ENCODE results near the gene PSD4.

PSD4 gene

GRCh38 chr2:113167962-113168340 lies 5.8 kb upstream of the PSD4 start:
- DNase-seq (ENCODE audit: low spot score): no peak

GRCh38 chr2:113169002-113169530 lies 4.7 kb upstream of the PSD4 start:
- no peak for DNase-seq (ENCODE audit: low spot score)

- no peak for DNase-seq (ENCODE audit: low spot score)
Observed at GRCh38 chr2:113169586-113169985, 4.2 kb upstream of the PSD4 start.

DNA sequence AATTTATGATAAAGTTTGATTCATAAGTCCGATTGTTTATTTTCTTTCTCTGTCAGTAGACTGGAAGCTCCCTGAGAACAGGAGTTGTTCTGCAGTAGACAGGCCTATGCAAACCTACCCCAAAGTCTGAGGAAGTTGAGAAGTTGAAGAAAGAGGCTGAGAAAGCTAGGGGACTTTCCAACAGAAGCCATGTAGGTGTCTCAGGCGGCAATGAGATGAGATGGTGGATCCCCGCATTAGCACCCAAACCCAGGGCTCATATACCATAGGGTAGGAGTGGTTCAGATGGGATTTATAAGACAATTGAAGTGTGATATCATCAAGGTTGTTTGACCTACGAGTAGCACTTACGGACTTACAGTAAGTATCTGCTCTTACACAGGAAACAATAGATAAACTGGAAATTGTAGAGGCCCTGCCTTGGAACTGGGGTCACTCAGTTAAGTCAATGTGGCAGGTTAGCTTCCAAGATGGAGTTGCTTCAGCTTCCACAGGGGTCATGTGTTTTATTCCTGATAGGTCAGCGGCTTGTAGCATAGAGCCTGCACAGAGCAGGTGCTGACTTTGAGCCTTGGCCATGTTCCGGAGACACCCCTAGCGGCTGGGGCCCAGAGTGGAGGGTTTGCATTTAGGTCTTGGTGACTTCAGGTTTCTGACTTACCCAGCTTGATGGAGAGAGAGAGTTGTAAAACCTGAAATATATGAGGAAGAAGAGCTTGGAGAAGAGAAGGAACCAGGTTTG lies 2.3 kb upstream of the PSD4 start:
- DNase-seq (ENCODE audit: low spot score): no peak

DNA sequence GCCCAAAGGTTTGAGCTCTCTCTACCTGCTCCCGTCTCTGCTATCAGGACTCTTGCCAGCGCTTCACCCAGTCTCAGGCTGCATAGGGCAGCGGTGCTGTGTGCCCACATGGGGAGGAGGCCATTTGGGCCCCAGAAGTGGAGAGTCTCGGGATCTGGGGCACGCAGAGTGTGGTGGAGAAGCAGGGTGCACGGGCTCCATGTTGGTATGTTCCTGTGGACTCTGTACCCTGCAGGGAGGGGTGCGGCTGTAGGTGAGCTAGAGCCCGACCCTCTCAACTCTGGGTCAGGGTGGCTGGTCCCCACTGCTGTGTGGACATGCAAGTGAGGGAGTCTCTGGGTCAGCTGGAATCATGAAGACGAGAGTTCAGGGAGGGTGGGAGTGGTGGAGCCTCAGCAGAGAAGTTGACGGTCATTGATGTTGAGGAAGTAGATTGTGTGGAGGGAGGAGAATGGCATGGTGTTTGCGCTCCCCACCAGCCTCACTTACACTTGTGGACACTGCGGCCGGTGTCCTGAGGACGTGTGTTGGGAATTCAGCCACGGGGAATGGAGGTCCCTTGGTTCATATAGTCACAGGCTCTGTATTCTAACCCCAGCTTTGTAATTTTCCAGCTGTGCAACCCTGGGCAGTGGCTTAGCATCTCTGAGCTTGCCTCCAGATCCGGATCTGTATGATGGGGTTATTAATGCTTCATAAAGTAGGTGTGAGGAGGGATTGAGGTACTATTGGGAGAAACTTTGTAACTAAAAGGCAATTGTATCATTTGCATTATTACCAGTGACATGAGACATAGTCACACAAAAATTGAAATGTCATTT lies 840 bp upstream of the PSD4 start:
- DNase-seq (ENCODE audit: low spot score): no peak

DNA sequence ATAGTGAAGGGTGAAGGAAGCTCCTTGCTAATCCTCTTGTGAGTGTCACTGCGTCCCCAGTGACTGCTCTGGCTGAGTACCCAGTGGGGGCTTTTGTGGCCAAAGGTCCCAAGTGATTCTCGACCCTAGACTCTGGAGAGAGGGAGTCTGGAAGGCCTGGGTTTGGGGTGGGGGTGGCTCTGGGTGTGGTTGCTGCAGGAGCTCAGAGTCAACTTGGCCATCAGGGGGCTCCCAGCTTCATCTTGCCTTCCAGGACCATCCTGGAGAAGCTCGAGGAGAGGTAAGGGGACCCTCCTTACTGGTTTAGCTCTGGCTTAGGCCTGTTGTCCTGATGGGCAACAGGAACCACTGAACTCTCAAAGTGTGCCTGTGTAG lies 592 bp downstream of the PSD4 start:
- DNase-seq (ENCODE audit: low spot score): no peak

DNA sequence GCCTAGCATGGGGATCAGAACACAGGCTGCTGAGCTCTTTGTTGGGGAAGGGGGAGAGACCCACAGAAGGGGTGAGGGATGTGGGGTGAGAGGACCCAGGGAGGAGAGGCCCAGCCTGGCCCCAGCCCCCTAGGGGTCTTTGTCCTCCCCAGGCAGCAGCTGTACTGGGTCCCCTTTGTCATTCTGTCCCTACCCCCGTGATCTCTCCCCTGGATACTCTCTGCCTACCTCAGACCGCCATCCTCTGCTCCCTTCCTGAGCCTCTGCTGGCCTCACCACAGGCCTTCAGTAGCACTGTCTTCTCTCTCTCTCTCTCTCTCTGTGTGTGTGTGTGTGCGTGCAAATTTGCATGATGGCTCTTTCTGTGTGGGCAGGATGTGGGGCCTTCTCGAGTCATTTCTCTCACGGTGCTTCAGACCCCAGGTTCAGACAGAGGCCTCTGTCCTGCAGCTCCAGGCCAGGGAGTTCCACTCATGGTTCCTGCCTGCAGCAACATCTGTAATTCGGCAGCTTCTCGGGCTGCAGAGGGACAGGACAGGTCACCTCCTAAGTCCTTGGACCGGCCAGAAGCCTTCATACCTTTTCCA lies 1.4 kb downstream of the PSD4 start:
- DNase-seq (ENCODE audit: low spot score): no peak

DNA sequence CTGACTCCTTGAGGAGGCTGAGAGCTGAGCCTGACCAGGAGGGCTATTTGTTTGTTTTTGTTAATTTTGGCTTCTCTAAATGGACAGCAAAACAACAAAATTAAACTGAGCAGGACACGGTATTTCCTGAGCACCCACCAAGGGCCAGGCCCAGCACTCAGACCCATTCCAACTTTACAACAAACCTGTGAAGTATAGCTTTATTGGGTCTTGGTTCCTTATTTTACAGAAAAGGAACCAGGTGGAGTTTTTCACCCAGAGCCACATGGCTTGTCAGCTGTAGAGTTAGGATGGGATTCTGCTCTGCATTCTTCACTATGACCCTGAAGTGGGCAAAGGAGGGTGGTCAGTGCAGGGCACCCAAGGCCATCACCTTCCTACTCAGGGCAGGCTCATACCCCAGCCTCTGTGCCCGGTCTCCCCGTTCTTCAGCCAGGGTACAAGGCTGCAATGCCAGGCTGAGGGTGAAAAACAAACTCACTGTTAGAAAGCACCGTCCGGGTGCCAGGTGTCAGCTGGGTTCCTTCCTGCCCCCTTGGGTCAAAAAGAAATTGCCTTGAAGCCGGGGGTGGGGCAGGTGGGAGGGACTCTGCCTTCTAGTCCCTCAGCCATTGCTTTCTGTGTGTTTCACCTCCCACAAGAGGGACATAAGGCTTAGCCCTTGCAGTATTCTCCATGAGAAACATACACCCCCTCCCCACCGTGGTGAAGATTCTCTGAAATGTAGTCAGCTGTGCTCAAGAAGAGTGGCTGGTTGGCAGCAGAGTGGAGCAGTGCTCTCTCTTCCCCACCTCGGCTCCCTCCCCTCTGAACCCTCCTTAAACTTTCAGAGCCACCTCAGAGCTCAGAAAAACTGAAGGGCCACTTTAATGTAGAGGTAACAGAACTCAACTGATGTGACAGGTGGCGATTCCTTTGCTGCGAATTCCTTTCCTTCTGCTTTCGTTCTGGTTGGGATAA lies 2.2 kb downstream of the PSD4 start:
- no peak for DNase-seq (ENCODE audit: low spot score)

DNA sequence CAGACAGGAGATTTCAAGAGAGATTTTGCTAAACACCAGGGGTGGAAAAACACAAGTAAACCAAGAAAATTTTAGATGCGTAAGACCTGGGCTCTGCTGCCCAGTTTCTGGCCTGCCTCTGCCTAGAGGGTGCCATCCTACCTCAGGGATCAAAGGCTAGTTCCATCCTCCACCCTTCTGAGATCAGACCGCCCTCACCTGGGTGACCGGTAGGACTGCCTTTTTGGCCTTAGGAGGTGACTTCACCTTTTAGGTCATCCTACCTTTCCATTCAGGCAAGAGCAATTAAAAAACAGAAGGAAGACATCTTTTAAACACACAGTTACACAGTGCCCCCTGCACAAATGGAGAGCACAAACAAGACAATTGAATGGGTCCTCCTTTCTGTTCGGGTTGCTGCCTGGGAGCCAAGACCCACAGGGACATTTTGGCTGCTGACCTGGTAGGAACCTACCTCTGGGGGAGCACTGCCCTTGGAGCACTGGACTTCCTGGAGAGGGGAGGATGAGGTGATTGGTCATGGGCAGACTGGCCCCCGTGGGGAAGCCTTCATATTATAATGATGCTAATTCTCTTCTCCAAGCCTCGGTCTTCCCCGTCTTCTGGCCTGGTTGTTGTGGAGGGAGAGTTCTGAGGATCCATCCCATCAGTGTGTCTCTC lies 3.1 kb downstream of the PSD4 start:
- DNase-seq (ENCODE audit: low spot score): no peak

DNA sequence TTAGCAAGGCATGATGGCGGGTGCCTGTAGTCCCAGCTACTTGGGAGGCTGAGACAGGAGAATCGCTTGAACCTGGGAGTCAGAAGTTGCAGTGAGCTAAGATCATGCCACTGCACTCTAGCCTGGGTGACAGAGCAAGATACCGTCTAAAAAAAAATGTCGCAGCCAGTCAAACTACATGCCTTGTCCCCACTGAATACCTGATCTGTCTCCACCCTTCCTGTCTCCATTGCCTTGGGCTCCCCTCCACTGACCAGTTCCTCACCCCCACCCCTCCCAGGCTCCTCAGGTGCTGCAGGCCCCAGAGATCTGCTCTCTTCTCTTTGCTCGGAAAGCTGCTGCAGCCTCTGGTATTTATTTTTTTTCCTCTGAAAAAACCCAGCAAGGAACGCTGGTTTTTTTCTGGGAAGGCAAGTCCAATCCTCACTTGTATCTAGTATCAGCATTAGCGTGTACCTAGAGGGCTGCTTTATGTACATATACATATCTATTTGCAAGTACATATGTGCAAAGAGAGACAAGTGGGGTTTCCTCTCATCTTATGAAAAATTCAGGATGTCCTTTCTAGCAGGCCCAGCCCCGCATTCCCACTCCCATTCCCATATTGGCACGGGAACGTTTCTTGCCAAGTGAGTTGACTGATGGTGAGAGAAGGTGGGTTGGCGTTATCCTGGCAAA lies 4.4 kb downstream of the PSD4 start:
- no peak for DNase-seq (ENCODE audit: low spot score)

- no peak for DNase-seq (ENCODE audit: low spot score)
Observed at GRCh38 chr2:113178891-113179290, 5.1 kb downstream of the PSD4 start.

- no peak for DNase-seq (ENCODE audit: low spot score)
Observed at GRCh38 chr2:113179446-113180045, 5.8 kb downstream of the PSD4 start.

GRCh38 chr2:113180131-113180946 lies 6.6 kb downstream of the PSD4 start:
- DNase-seq (ENCODE audit: low spot score): no peak

GRCh38 chr2:113181258-113182051 lies 7.7 kb downstream of the PSD4 start:
- DNase-seq (ENCODE audit: low spot score): no peak

- no peak for DNase-seq (ENCODE audit: low spot score)
Observed at GRCh38 chr2:113182471-113183260, 8.9 kb downstream of the PSD4 start.

DNA sequence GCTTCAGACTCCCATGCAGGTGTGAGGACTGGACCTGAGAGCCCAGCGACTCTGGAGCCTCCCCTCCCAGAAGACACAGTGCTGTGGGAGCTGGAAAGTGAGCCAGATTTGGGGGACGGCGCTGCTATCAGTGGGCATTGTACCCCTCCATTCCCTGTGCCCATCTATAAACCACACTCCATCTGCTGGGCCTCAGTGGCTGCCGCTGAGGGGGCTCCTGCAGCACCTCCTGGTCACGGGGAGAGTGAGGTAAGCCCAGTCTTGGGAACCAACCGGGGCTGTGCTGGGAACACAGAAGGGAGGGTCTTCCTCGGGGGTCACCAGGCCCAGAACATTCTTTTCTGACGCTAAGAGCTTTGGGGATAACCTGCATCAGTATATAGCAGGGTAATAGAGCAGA lies 9.5 kb downstream of the PSD4 start:
- no peak for DNase-seq (ENCODE audit: low spot score)

- no peak for DNase-seq (ENCODE audit: low spot score)
Observed at GRCh38 chr2:113183703-113184102, 9.9 kb downstream of the PSD4 start.

Measured in HuH-7.5 (cell line).